Endothelial cell of umbilical vein (primary cell): Measurements from ENCODE around the gene HSPA1B. TPM values are rescaled to one million over a fixed set of nuclear protein-coding genes. Genes with fewer than 3 reads are reported as not detected.
"Not testable (repeated sequence)": the region's sequence is repeated elsewhere in the genome, so short reads cannot be mapped to it uniquely, and the experiment has no call there.

ENCODE experiments used
- BruUV-seq: library from RNA; stranded (reverse); fragments of 400-500 nt; replicated peaks from 2 replicates; lab custom pipeline; 2021; lab: Mats Ljungman, UMichigan
- CTCF ChIA-PET: fragments of 300-600, 350-600 bp; sonication (Branson Sonifier 250); formaldehyde crosslinking; loops from one replicate; lab custom pipeline; 2021; ENCODE audit warnings: antibody characterized with exemption, inconsistent platforms; lab: Charles Lee
- POLR2A ChIA-PET: fragments of 300-600, 350-600 bp; sonication (Branson Sonifier 250); formaldehyde crosslinking; loops from one replicate; lab custom pipeline; 2021; ENCODE audit warnings: antibody characterized with exemption, inconsistent platforms; lab: Charles Lee
- DNase-seq: peaks from one replicate; pipeline ENCODE4 v3.0.0-alpha.2; 2011; ENCODE audit warnings: low read depth, low spot score
- FAIRE-seq: peaks from 2 replicates; lab custom pipeline; 2011; peaks lifted over from hg19 to GRCh38; lab: Jason Lieb, UNC
- H2AFZ ChIP-seq: 2 replicates; pipeline ENCODE4 v1.6.0; 2012; ENCODE audit warnings: low read depth, low read length, control low read depth, inconsistent platforms
- H3K27ac ChIP-seq: 2 replicates; pipeline ENCODE4 v1.5.1; 2011; ENCODE audit warnings: low read depth, mild to moderate bottlenecking, control low read depth, low read length, moderate library complexity; ENCODE audit not compliant: insufficient read depth
- H3K27me3 ChIP-seq, 2 experiments: 2 replicates each; pipeline versions ENCODE4 v1.6.0 to v1.6.1; 2011; ENCODE audit warnings: low read length in 2 of 2, mixed read lengths in 1 of 2; ENCODE audit not compliant: control insufficient read depth in 2 of 2, insufficient read depth in 2 of 2
- H3K36me3 ChIP-seq, 2 experiments: 2 replicates in 1 of 2; 3 replicates in 1 of 2; pipeline ENCODE4 v1.5.1; 2011; ENCODE audit warnings: low read length in 2 of 2, mild to moderate bottlenecking in 1 of 2, moderate library complexity in 1 of 2; ENCODE audit not compliant: control insufficient read depth in 2 of 2, insufficient read depth in 2 of 2; ENCODE audit errors: extremely low read depth in 1 of 2
- H3K4me1 ChIP-seq: 3 replicates; pipeline ENCODE4 v1.5.1; 2011; ENCODE audit warnings: mild to moderate bottlenecking, low read length; ENCODE audit not compliant: control insufficient read depth, insufficient read depth; ENCODE audit errors: extremely low read depth
- H3K4me2 ChIP-seq: 2 replicates; pipeline ENCODE4 v1.6.1; 2011; ENCODE audit warnings: low read length, control low read depth, mixed read lengths; ENCODE audit not compliant: insufficient read depth
- H3K4me3 ChIP-seq, 3 experiments: fragments of 200-600 bp in 1 of 3; sonication (generic), shearing (Covaris generic) in 1 of 3; replicated peaks in 1 of 3; 2 replicates each; pipeline ENCODE4 v1.5.1; 2011 to 2016; ENCODE audit warnings: control low read depth in 3 of 3, low read length in 3 of 3, mild to moderate bottlenecking in 2 of 3, inconsistent platforms in 1 of 3, low read depth in 1 of 3, moderate library complexity in 1 of 3; ENCODE audit not compliant: insufficient read depth in 1 of 3
- H3K79me2 ChIP-seq: 2 replicates; pipeline ENCODE4 v1.6.0; 2012; ENCODE audit warnings: low read length, inconsistent platforms; ENCODE audit not compliant: control insufficient read depth, insufficient read depth
- H3K9ac ChIP-seq: replicated peaks from 2 replicates; pipeline ENCODE3; 2011; ENCODE audit warnings: low read length, control low read depth; ENCODE audit not compliant: insufficient read depth; ENCODE audit errors: extremely low read depth
- H3K9me1 ChIP-seq: replicated peaks from 3 replicates; pipeline ENCODE4 v1.6.0; 2011; ENCODE audit warnings: mild to moderate bottlenecking, low read length; ENCODE audit not compliant: control insufficient read depth, insufficient read depth; ENCODE audit errors: extremely low read depth
- H3K9me3 ChIP-seq: replicated peaks from 2 replicates; pipeline ENCODE4 v1.5.1; 2012; ENCODE audit warnings: low read length, inconsistent platforms; ENCODE audit not compliant: control insufficient read depth, insufficient read depth
- H4K20me1 ChIP-seq: replicated peaks from 2 replicates; pipeline ENCODE3; 2011; ENCODE audit warnings: mild to moderate bottlenecking, low read length; ENCODE audit not compliant: control insufficient read depth, insufficient read depth; ENCODE audit errors: extremely low read depth
- CTCF ChIP-seq, 2 donors: IDR thresholded peaks; 1 replicate in 1 of 2; 2 replicates in 1 of 2; pipeline ENCODE4 v1.5.1; 2011; ENCODE audit warnings: low read length in 2 of 2, mild to moderate bottlenecking in 2 of 2, moderate library complexity in 2 of 2, control low read depth in 1 of 2, inconsistent platforms in 1 of 2, low read depth in 1 of 2; ENCODE audit not compliant: insufficient read depth in 1 of 2; ENCODE audit errors: extremely low read depth in 1 of 2
- EZH2 ChIP-seq: IDR thresholded peaks from 2 replicates; pipeline ENCODE4 v1.6.1; 2012; ENCODE audit warnings: borderline replicate concordance, low read depth, mild to moderate bottlenecking, moderate library complexity, low read length, inconsistent platforms; ENCODE audit not compliant: severe bottlenecking
- FOS ChIP-seq: IDR thresholded peaks from 2 replicates; pipeline ENCODE4 v1.6.1; 2011; ENCODE audit warnings: mild to moderate bottlenecking, low read length, moderate library complexity, borderline replicate concordance; ENCODE audit not compliant: insufficient read depth
- GATA2 ChIP-seq: IDR thresholded peaks from 2 replicates; pipeline ENCODE4 v1.7.0; 2011; ENCODE audit warnings: low read depth, mild to moderate bottlenecking, moderate library complexity, mixed read lengths, low read length; ENCODE audit not compliant: insufficient read length, insufficient read depth
- JUN ChIP-seq: IDR thresholded peaks from 2 replicates; pipeline ENCODE4 v1.6.1; 2011; ENCODE audit warnings: borderline replicate concordance, low read depth; ENCODE audit not compliant: insufficient read length, insufficient read depth
- MAX ChIP-seq: IDR thresholded peaks from 2 replicates; pipeline ENCODE4 v1.6.1; 2011; ENCODE audit not compliant: insufficient read depth, insufficient read length
- MYC ChIP-seq: IDR thresholded peaks from one replicate; pipeline ENCODE4 v1.6.1; 2011; ENCODE audit warnings: mild to moderate bottlenecking, low read depth, low read length
- POLR2A ChIP-seq: IDR thresholded peaks from 2 replicates; pipeline ENCODE4 v1.6.1; 2012; ENCODE audit warnings: low read depth, mild to moderate bottlenecking, control low read depth, low read length
- POLR2AphosphoS5 ChIP-seq: IDR thresholded peaks from 2 replicates; pipeline ENCODE4 v1.6.1; 2012; ENCODE audit warnings: low read depth, mild to moderate bottlenecking, control low read depth, low read length, moderate library complexity; ENCODE audit not compliant: insufficient read depth
- dilution Hi-C: fragments of 300-500 bp; cut with MboI; formaldehyde crosslinking; loops from one replicate; pipeline ENCODE4 v1.15.0; 2019; ENCODE audit warnings: low sequenced_read_pairs; ENCODE audit not compliant: extremely low pct_ligation_motif_present
- intact Hi-C: fragments of 100-400 bp; cut with micrococcal nuclease; formaldehyde crosslinking; loops from one replicate; pipeline ENCODE4 v1.10.0; 2022
- polyA plus RNA-seq, 4 experiments: library from polyadenylated mRNA; depleted of rRNA in 3 of 4; stranded (reverse) in 3 of 4; unstranded in 1 of 4; fragments of >200 nt; gene quantifications; 2 replicates each; pipeline versions ENCODE4 v1.2.1 to v1.2.3, GENCODE V29; 2011 to 2012; ENCODE audit warnings: missing spikeins in 1 of 4
- total RNA-seq: library from RNA; stranded (reverse); gene quantifications from 2 replicates; pipeline ENCODE4 v1.2.3, GENCODE V29; 2021

The HSPA1B gene
- total and polyA plus RNA-seq, 2 donors (not counting 3 experiments of a cell fraction or from before 2014, with no cell fraction given) = 27.1 to 54.0 TPM

GRCh38 chr6:31857774-31858173 lies 30.2 kb downstream of the HSPA1B start:
- H3K4me3 ChIP-seq, BruUV-seq, H3K9ac ChIP-seq, H3K4me2 ChIP-seq, DNase-seq, H2AFZ ChIP-seq, dilution Hi-C loops, H3K9me1 ChIP-seq, H3K4me1 ChIP-seq, H3K27me3 ChIP-seq, H3K9me3 ChIP-seq, H4K20me1 ChIP-seq, H3K79me2 ChIP-seq, intact Hi-C loops, H3K27ac ChIP-seq, FAIRE-seq: not testable (repeated sequence)
- peaks cover 3 to 20% of the 10 kb centered on the region in 2 experiments for H3K36me3 ChIP-seq
- CTCF ChIA-PET = interaction anchor here (1.6 kb wide), 1 partner anchor 177 kb away, joined by 3 read pairs; the partner anchor contains the start of gene LY6G5C
- POLR2A ChIA-PET = interaction anchor here (0.6 kb wide), 1 partner anchor 22 kb away, joined by 3 read pairs; no protein-coding TSS in a partner anchor

- Histone ChIP-seq H2AFZ (no peak overlapping the region), H3K36me3 (peaks cover 3 to 20% of the 10 kb centered on the region in 2 experiments), H3K4me3 (no peak overlapping the region), H3K79me2 (peaks cover 4% of the 10 kb centered on the region), H3K27me3 (no peaks in the 10 kb centered on the region), H3K9me3 (no peaks in the 10 kb centered on the region), H3K27ac (no peak overlapping the region), H3K4me1 (peaks cover 7% of the 10 kb centered on the region), H4K20me1 (no peaks in the 10 kb centered on the region), H3K9ac (no peak overlapping the region), H3K9me1 (no peaks in the 10 kb centered on the region), H3K4me2 (no peak overlapping the region)
- FAIRE-seq = no peak
- CTCF ChIA-PET = interaction anchor here (1.5 to 1.7 kb wide), 2 partner anchors 22 to 89 kb away, joined by 4 read pairs; no protein-coding TSS in a partner anchor
- POLR2A ChIA-PET = no interaction called here
- no TSS peak for BruUV-seq
- DNase-seq = no peak
- dilution Hi-C loops (no loop called here), intact Hi-C loops (no loop called here)
- no peak for TF ChIP-seq POLR2A
- no peak for TF ChIP-seq MYC
- TF ChIP-seq MAX = no peak
- TF ChIP-seq FOS = no peak
- TF ChIP-seq EZH2 = no peak
- no peak for TF ChIP-seq POLR2AphosphoS5
- no peak for TF ChIP-seq JUN
- TF ChIP-seq GATA2 = no peak
- TF ChIP-seq CTCF (IDR thresholded peaks at IDR 0.05; ENCODE audit: extremely low read depth in 1 of 2, insufficient read depth in 1 of 2, low read depth in 1 of 2, low read length in 2 of 2) = no peak
Observed at GRCh38 chr6:31858707-31859106, 31.2 kb downstream of the HSPA1B start.
